Subcutaneous adipose tissue (tissue), 4 donors: Measurements from ENCODE around the gene CCER1. TPM values are rescaled to one million over a fixed set of nuclear protein-coding genes. Genes with fewer than 3 reads are reported as not detected.

ENCODE experiments used
- total RNA-seq, 4 donors: library from RNA; depleted of rRNA; stranded (reverse); fragments of >200 nt; gene quantifications; one replicate each; pipeline ENCODE4 v1.1.0, GENCODE V29; 2016
- TF ChIP-seq, protein P1 (sequence below): fragments of 450-650 bp; IDR thresholded peaks from one replicate; pipeline ENCODE4 v1.5.1; 2016; ENCODE audit warnings: low read depth, mild to moderate bottlenecking, control low read depth, antibody characterized with exemption, moderate library complexity

The CCER1 gene
- total RNA-seq, 4 donors from 2014 or later = not detected

DNA sequence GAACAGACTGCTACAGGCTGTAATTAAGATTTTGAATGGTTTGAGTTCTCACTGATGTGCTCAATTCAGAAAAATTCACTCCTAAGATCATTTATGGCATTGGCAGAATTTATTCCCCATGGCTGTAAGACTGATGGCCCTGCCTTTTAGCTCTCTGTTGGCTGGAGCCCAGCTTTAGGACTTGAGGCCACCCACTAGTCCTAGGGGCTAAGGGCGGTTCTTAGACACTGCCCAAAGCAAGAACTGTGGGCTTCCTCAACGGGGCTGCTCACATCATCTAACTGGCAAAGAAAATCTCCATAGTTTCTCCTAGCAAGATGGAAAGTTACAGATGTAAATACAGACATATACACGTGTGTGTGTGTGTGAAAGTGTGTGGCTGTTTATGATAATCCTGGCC, 3.4 kb upstream of the CCER1 start:
- TF ChIP-seq, protein P1, sequence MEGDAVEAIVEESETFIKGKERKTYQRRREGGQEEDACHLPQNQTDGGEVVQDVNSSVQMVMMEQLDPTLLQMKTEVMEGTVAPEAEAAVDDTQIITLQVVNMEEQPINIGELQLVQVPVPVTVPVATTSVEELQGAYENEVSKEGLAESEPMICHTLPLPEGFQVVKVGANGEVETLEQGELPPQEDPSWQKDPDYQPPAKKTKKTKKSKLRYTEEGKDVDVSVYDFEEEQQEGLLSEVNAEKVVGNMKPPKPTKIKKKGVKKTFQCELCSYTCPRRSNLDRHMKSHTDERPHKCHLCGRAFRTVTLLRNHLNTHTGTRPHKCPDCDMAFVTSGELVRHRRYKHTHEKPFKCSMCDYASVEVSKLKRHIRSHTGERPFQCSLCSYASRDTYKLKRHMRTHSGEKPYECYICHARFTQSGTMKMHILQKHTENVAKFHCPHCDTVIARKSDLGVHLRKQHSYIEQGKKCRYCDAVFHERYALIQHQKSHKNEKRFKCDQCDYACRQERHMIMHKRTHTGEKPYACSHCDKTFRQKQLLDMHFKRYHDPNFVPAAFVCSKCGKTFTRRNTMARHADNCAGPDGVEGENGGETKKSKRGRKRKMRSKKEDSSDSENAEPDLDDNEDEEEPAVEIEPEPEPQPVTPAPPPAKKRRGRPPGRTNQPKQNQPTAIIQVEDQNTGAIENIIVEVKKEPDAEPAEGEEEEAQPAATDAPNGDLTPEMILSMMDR = no peak

DNA sequence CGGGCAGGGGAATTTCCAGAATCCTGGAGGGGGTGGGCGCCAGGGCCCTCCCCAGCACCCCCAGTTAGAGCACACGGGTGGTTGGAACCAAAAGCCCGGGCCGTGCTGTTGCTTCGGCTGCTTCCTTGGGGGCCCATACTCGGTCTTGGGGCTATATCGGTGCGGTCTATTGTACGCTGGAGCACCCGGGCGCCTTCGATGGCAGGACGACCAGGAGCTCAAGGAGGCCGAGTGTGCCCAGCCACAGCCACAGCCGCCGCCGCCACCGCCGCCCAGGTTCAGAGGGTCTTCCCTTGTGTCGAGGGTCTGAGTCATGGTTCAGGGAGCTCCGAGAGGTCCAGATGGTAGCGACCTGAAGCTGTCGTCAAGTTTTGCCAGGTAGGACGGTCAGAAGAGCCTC, 548 bp downstream of the CCER1 start:
- TF ChIP-seq, protein P1 = no peak

DNA sequence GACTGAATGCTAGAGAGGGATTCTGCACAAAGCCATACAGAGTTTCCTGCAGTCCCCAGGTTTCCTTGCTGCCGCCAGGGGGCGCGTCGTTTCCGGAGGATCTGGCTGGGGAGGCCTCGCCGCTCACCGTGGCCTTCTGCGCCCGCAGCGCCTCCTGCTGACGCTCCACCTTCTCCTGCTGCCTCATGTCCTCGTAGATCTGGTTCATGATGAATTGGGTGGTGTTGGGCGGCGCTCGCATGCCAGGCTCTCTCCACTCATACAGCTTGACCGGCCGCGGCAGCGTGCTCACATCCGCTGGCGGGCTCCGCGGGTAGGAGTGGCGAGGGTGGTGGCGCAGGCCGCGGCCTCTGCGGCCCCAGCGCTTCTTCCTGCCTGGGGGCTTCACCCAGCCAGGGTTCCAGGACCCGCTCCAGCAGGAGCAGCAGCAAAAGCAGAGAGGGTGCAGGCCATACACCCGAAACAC, 987 bp downstream of the CCER1 start:
- TF ChIP-seq, protein P1 = no peak

DNA sequence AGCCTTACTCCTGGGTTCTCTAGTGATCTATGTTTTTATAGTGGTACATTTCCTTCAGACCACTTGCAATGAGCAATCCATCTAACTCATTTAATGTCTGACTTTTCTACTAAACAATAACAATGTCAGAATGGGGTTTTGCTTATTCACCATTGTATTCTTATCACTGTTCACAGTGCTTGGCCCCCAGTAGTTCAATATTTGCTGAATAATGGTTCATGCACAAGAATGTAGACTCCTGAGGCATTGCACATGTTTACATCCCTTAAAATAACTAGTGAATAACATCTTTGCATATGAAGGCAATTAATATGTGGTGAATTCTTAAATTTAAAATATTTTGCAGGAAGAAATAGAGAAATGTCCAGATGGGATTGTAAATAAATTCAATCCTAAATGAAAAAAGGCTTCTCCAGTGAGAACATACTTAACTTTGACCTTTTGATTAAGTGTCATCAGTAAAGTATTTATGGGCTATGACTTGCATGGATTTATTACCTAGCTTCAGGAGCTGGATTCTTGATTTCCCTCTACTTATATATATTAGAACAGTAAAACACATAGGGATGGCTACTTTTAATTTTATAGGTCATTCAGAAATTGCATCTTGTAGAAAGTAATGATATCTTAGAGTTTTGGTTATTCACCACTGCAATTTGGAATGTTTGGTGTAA, 3.4 kb downstream of the CCER1 start:
- TF ChIP-seq, protein P1 = no peak

DNA sequence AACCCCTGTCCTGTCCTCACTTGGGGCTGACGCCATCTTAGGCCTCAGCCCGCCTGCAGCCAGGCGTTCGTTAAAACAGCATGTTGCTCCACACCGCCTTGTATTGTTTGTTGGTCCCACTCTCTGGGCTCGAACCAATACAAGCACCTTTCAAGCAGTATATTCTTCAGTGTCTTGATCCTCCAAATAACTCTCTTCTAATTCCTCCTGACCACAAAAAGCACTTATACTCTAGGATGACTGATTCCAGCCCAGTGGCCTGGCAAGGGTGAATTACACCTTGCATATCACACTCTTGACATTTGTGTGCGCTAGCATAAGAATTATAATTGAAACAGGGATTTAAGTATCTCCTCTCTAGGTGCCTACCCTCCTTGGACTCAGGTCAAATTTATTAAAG, 7.1 kb downstream of the CCER1 start:
- TF ChIP-seq, protein P1 = no peak

DNA sequence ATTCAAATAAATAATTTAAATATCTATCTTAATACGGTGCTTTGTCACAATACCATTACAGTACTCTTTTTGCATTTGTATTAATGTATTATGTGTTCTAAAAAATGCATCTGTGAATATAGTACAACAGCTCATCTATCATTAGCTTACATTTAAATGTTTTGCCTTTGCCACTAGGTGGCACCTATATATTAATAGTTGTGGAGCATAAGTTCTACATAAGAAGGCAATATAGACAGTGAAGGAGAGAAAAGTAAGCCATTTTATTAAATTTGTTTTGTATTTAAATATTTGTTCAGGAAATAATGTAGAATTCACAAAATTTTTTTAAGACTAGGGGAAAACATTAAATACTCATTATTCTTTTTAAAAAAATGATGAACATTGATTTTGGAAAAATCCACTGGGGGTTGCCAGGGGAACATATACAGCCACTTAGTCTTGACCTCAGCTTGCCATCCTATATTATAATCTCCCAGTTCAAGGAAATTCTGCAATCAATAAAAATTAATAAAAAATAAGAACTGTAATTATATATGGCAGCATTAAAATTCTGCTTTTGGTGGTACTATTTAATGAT, 9.8 kb downstream of the CCER1 start:
- TF ChIP-seq, protein P1 = no peak

DNA sequence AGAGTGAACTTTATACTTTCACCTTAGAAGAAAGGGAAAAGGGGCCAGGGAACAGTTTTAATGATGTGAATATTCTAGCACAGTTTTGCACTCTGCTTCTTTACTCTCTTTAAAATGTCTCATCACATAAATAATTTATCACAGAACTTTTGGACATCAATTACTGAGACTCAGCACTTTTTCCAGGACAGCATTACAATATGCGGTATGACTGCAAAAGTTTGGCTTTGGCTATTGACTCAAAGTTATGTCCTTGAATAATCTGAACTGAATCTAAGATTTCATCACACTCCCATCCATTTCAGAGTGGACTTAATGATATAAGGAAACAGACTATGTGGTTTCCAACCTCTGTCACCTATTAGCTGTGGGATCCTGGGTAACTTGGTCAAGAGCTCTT, 11.7 kb downstream of the CCER1 start:
- TF ChIP-seq, protein P1 = no peak
